AG09319 (cell line): ENCODE data around the gene TP53I13.

Experiments
- DNase-seq: peaks from one replicate; pipeline ENCODE4 v3.0.0-alpha.2; 2010; ENCODE audit warnings: low read depth; ENCODE audit errors: extremely low read depth
- TF ChIP-seq, protein P1 (sequence below): IDR thresholded peaks from 2 replicates; pipeline ENCODE4 v1.5.1; 2011; ENCODE audit warnings: low read depth, mild to moderate bottlenecking, inconsistent platforms, low read length, moderate library complexity

TP53I13 gene

DNA sequence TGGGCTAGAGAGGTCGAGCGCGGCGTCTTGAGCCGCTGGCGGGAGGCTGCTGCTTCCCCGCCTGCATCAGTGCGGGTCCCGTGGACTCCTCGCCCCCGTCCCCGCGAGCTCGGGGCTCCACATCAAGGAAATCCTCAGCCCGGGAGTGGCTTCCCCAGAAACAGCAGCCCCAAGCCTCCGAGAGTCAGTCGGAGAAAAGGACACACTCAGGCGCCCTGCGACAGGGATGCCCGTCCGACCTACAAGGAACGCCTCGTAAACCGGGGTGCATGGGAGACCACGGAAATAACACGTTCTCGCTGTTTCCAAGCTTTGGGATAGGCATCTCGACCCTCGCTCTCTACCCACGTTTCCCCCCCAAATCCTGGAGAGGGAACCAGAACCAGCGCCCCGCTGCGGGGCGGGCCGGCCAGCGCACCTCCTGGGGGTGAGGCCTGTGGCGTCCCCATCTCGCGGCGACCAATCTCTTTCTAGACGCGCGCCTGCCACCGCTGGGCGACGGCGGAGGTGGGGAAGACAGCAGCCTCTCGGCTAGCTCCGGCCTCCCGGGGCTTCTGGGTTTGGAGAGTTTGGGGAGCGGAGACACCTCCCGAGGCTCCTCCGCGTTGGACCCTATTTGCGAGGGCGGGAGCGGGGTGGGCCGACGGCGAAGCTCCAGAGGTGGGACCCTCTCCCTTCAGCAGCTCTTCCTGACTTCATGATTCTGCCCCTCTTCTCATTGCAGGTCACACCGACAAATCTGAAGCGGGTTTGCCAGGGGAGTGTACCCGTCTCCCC is 759 bp upstream of the TP53I13 start:
- DNase-seq: no peak
- TF ChIP-seq, protein P1, sequence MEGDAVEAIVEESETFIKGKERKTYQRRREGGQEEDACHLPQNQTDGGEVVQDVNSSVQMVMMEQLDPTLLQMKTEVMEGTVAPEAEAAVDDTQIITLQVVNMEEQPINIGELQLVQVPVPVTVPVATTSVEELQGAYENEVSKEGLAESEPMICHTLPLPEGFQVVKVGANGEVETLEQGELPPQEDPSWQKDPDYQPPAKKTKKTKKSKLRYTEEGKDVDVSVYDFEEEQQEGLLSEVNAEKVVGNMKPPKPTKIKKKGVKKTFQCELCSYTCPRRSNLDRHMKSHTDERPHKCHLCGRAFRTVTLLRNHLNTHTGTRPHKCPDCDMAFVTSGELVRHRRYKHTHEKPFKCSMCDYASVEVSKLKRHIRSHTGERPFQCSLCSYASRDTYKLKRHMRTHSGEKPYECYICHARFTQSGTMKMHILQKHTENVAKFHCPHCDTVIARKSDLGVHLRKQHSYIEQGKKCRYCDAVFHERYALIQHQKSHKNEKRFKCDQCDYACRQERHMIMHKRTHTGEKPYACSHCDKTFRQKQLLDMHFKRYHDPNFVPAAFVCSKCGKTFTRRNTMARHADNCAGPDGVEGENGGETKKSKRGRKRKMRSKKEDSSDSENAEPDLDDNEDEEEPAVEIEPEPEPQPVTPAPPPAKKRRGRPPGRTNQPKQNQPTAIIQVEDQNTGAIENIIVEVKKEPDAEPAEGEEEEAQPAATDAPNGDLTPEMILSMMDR: peak; percentile 44

GRCh38 chr17:29569245-29569950 is 897 bp downstream of the TP53I13 start:
- TF ChIP-seq, protein P1: no peak
- no peak for DNase-seq

DNA sequence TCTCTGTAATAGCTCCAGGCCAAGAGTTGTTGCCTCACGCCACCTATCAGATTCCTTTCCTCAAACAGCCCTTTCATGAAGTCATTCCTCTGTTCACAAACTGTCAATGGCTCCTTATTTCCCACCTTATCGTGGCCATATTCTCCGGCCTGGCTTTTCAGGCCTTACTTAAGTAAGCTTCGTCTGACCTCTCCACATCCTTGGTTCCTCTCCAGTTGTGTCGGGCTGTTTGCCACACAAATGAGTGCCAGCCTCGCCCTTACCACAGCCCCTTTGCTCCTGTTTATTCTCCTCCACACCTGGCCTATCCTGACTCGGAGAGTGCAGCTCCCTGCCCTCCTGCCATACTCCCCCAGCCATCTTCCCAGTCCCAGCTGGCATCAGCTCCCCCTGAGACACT is 2.0 kb downstream of the TP53I13 start:
- TF ChIP-seq, protein P1: no peak
- no peak for DNase-seq

- TF ChIP-seq, protein P1: no peak
- DNase-seq: no peak
Observed at GRCh38 chr17:29571486-29571882, 3.0 kb downstream of the TP53I13 start.

- TF ChIP-seq, protein P1: no peak; the same call in 1 of the 2 replicates
- DNase-seq: no peak
Observed at GRCh38 chr17:29571883-29572681, 3.6 kb downstream of the TP53I13 start.

DNA sequence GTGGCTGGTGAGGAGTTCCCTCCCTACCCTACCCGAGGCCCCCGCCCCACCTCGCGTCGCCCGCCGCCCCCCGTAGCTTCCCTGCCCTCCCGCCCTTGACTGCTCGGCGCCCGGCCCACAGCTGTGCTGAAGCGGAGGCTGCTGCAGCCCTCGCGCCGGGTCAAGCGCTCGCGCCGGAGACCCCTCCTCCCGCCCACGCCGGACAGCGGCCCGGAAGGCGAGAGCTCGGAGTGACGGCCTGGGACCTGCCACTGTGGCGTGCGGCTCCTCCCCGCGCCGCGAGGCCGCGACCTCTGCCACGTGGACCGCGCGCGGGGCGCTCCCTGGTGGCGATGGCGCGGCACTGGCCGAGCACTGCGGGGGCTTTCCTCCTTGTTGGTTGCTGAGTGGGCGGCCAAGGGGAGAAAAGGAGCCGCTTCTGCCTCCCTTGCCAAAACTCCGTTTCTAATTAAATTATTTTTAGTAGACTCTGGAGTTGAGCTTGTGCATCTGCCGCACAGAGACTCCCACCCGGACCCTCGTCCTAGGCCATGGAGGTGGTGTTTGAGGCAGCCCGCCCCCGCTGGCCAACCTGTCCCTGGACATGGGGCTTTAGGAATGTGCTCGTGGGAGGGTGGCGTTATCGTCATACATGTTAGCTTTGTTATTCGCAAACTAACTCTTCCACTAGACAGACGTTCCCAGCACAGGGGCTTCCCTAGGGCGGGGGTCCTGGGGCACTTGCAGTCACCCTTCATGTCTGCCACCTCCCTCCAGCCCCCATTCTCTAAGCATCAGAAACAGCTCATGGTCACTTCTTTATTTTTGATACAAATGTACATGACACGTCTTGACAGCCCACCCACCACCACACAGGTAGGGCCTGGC is 4.4 kb downstream of the TP53I13 start:
- TF ChIP-seq, protein P1: peak; percentile 54
- DNase-seq: no peak
